B cell (primary cell): ENCODE data around the gene MROH7.

ENCODE experiments used
- CTCF ChIP-seq: fragments of 200-600 bp; IDR thresholded peaks from one replicate; pipeline ENCODE4 v1.8.0; 2022; ENCODE audit warnings: antibody characterized with exemption, mild to moderate bottlenecking
- EZH2 ChIP-seq: IDR thresholded peaks from 2 replicates; pipeline ENCODE4 v1.6.1; 2012; ENCODE audit warnings: borderline replicate concordance, low read depth, mild to moderate bottlenecking, moderate library complexity, low read length; ENCODE audit not compliant: insufficient read depth, poor library complexity, severe bottlenecking

- TF ChIP-seq CTCF (no peak), EZH2 (no peak)
These were observed 16.8 kb downstream of the MROH7 start for GRCh38 chr1:54658164-54658913.
